AG04449 (cell line): ENCODE results near the gene TRIM7.

ENCODE experiments used
- CTCF ChIA-PET: fragments of 350-600 bp; formaldehyde crosslinking; extraction: SDS; loops from one replicate; lab custom pipeline; 2021; ENCODE audit warnings: antibody characterized with exemption; lab: Yijun Ruan, JAX
- POLR2A ChIA-PET: fragments of 400-600, 350-600 bp; formaldehyde crosslinking; extraction: SDS; loops from one replicate; lab custom pipeline; 2020; ENCODE audit warnings: antibody characterized with exemption, inconsistent platforms; lab: Yijun Ruan, JAX
- DNase-seq: peaks from one replicate; pipeline ENCODE4 v3.0.0-alpha.2; 2010; ENCODE audit warnings: low read depth, low spot score
- H3K4me3 ChIP-seq: 2 replicates; pipeline ENCODE4 v1.5.1; 2011; ENCODE audit warnings: low read depth, mild to moderate bottlenecking, control low read depth, low read length
- CTCF ChIP-seq: IDR thresholded peaks from one replicate; pipeline ENCODE4 v1.5.1; 2011; ENCODE audit warnings: mild to moderate bottlenecking, moderate library complexity, low read length, control low read depth, inconsistent platforms; ENCODE audit not compliant: insufficient read depth; ENCODE audit errors: missing control alignments

The TRIM7 gene

GRCh38 chr5:181191526-181192336, 13.3 kb downstream of the TRIM7 start:
- peak overlapping the region; percentile 90 for H3K4me3 ChIP-seq
- ChIA-PET POLR2A (interaction anchor here (0.6 to 2.5 kb wide), 9 partner anchors 10 to 69 kb away, joined by 3 to 26 read pairs (median 7); partner anchors contain the start of genes RACK1, TRIM41, TRIM52 and TRIM7), CTCF (interaction anchor here (1.1 to 2.6 kb wide), 4 partner anchors 10 to 17 kb away, joined by 3 to 16 read pairs (median 7); no protein-coding TSS in a partner anchor)
- no peak for DNase-seq
- no peak for TF ChIP-seq CTCF

GRCh38 chr5:181190711-181191525, 14.1 kb downstream of the TRIM7 start:
- ChIA-PET POLR2A (interaction anchor here (0.6 to 2.5 kb wide), 9 partner anchors 10 to 70 kb away, joined by 3 to 26 read pairs (median 7); partner anchors contain the start of genes RACK1, TRIM41, TRIM52 and TRIM7), CTCF (interaction anchor here (1.1 to 3.8 kb wide), 6 partner anchors 11 to 70 kb away, joined by 3 to 29 read pairs (median 7); partner anchors contain the start of genes TRIM52 and TRIM7)
- DNase-seq, result no peak
- peak; percentile 14 for TF ChIP-seq CTCF
- peak overlapping the region; percentile 90 for H3K4me3 ChIP-seq

GRCh38 chr5:181189962-181190710, 14.9 kb downstream of the TRIM7 start:
- peak overlapping the region; percentile 90 for H3K4me3 ChIP-seq
- no peak for TF ChIP-seq CTCF
- ChIA-PET POLR2A (interaction anchor here (3.5 kb wide), 1 partner anchor 17 kb away, joined by 17 read pairs; no protein-coding TSS in a partner anchor), CTCF (interaction anchor here (1.2 to 3.8 kb wide), 5 partner anchors 7 to 71 kb away, joined by 3 to 29 read pairs (median 9); partner anchors contain the start of genes TRIM52 and TRIM7)
- no peak for DNase-seq

GRCh38 chr5:181189363-181189961, 15.5 kb downstream of the TRIM7 start:
- POLR2A ChIA-PET, result interaction anchor here (1.7 to 3.5 kb wide), 3 partner anchors 18 to 72 kb away, joined by 6 to 17 read pairs (median 6); partner anchors contain the start of gene TRIM52

More at GRCh38 chr5:181189363-181189961, 15.5 kb downstream of the TRIM7 start:
- peak overlapping the region; percentile 90 for H3K4me3 ChIP-seq
- TF ChIP-seq CTCF, result no peak
- CTCF ChIA-PET, result interaction anchor here (1.0 to 3.8 kb wide), 6 partner anchors 8 to 71 kb away, joined by 3 to 29 read pairs (median 4); partner anchors contain the start of genes TRIM52 and TRIM7
- DNase-seq, result no peak
